NCI-H2171 treated with DMSO at 0.1 percent for 48 hours (cell line): ENCODE data around the gene MFSD6.
"Not testable (repeated sequence)": the region's sequence is repeated elsewhere in the genome, so short reads cannot be mapped to it uniquely, and the experiment has no call there.

Source experiments
- DNase-seq: peaks from one replicate; lab custom pipeline; 2025; lab: John Stamatoyannopoulos, UW

Gene MFSD6

GRCh38 chr2:190501702-190502407, 93.7 kb downstream of the MFSD6 start:
- no peak for DNase-seq

- no peak for DNase-seq
These were observed 94.9 kb downstream of the MFSD6 start for GRCh38 chr2:190503088-190503487.

GRCh38 chr2:190504912-190505311, 96.8 kb downstream of the MFSD6 start:
- no peak for DNase-seq

GRCh38 chr2:190505696-190506095, 97.5 kb downstream of the MFSD6 start:
- DNase-seq, result no peak

GRCh38 chr2:190506666-190507065, 98.5 kb downstream of the MFSD6 start:
- no peak for DNase-seq

- DNase-seq, result peak; percentile 30
These were observed 99.0 kb downstream of the MFSD6 start for GRCh38 chr2:190507135-190507534.

GRCh38 chr2:190509895-190510294, 101.7 kb downstream of the MFSD6 start:
- DNase-seq, result not testable (repeated sequence)

- peak; percentile 19 for DNase-seq
These were observed 102.9 kb downstream of the MFSD6 start for GRCh38 chr2:190511104-190511503.

- no peak for DNase-seq
These were observed 104.5 kb downstream of the MFSD6 start for GRCh38 chr2:190512539-190513095.

GRCh38 chr2:190513877-190514276, 105.7 kb downstream of the MFSD6 start:
- DNase-seq, result no peak

- DNase-seq, result no peak
These were observed 106.5 kb downstream of the MFSD6 start for GRCh38 chr2:190514676-190515075.

- no peak for DNase-seq
These were observed 107.5 kb downstream of the MFSD6 start for GRCh38 chr2:190515687-190516086.

- DNase-seq, result no peak
These were observed 109.3 kb downstream of the MFSD6 start for GRCh38 chr2:190517468-190517867.

- no peak for DNase-seq
These were observed 112.0 kb downstream of the MFSD6 start for GRCh38 chr2:190519975-190520767.

GRCh38 chr2:190524928-190525327, 116.8 kb downstream of the MFSD6 start:
- DNase-seq, result no peak

- DNase-seq, result no peak
These were observed 118.1 kb downstream of the MFSD6 start for GRCh38 chr2:190526105-190526750.

- DNase-seq, result no peak
These were observed 119.1 kb downstream of the MFSD6 start for GRCh38 chr2:190527214-190527613.

GRCh38 chr2:190527918-190528317, 119.8 kb downstream of the MFSD6 start:
- DNase-seq, result no peak

GRCh38 chr2:190528521-190529001, 120.4 kb downstream of the MFSD6 start:
- DNase-seq, result no peak

- DNase-seq, result no peak
These were observed 121.5 kb downstream of the MFSD6 start for GRCh38 chr2:190529486-190530247.

- no peak for DNase-seq
These were observed 122.2 kb downstream of the MFSD6 start for GRCh38 chr2:190530248-190530900.
